ENCODE results near the gene EMP3.
"Not testable (repeated sequence)": the region's sequence is repeated elsewhere in the genome, so short reads cannot be mapped to it uniquely, and the experiment has no call there.

Gene EMP3

GRCh38 chr19:48325265-48325910, at the start of gene EMP3:
Gene EMP3, plus strand, starts transcription at chr19:48325552. Its CDS starts 1,293 bp downstream, at chr19:48326845.
- DNase-seq (ENCODE audit: low spot score): peak; percentile 78

- DNase-seq (ENCODE audit: low spot score): no peak
Measured at GRCh38 chr19:48279747-48280146, 45.6 kb upstream of the EMP3 start.

GRCh38 chr19:48283908-48284307, 41.4 kb upstream of the EMP3 start:
- peak; percentile 58 for DNase-seq (ENCODE audit: low spot score)

GRCh38 chr19:48284896-48285295, 40.5 kb upstream of the EMP3 start:
- no peak for DNase-seq (ENCODE audit: low spot score)

- DNase-seq (ENCODE audit: low spot score): no peak
Measured at GRCh38 chr19:48287748-48288147, 37.6 kb upstream of the EMP3 start.

- peak; percentile 81 for DNase-seq (ENCODE audit: low spot score)
Measured at GRCh38 chr19:48290401-48290770, 35.0 kb upstream of the EMP3 start.

- DNase-seq (ENCODE audit: low spot score): peak; percentile 83
Measured at GRCh38 chr19:48290771-48291488, 34.4 kb upstream of the EMP3 start.

GRCh38 chr19:48291489-48291815, 33.9 kb upstream of the EMP3 start:
- not testable (repeated sequence) for DNase-seq (ENCODE audit: low spot score)

GRCh38 chr19:48292798-48293197, 32.6 kb upstream of the EMP3 start:
- DNase-seq (ENCODE audit: low spot score): peak; percentile 89

GRCh38 chr19:48295458-48295857, 29.9 kb upstream of the EMP3 start:
- no peak for DNase-seq (ENCODE audit: low spot score)

- no peak for DNase-seq (ENCODE audit: low spot score)
Measured at GRCh38 chr19:48296963-48297734, 28.2 kb upstream of the EMP3 start.

GRCh38 chr19:48297975-48298374, 27.4 kb upstream of the EMP3 start:
- no peak for DNase-seq (ENCODE audit: low spot score)

GRCh38 chr19:48301886-48302599, 23.3 kb upstream of the EMP3 start:
- DNase-seq (ENCODE audit: low spot score): no peak

GRCh38 chr19:48302600-48302959, 22.8 kb upstream of the EMP3 start:
- no peak for DNase-seq (ENCODE audit: low spot score)

- DNase-seq (ENCODE audit: low spot score): no peak
Measured at GRCh38 chr19:48303367-48303766, 22.0 kb upstream of the EMP3 start.

GRCh38 chr19:48303866-48304265, 21.5 kb upstream of the EMP3 start:
- no peak for DNase-seq (ENCODE audit: low spot score)

- no peak for DNase-seq (ENCODE audit: low spot score)
Measured at GRCh38 chr19:48308631-48309586, 16.4 kb upstream of the EMP3 start.

GRCh38 chr19:48309731-48310130, 15.6 kb upstream of the EMP3 start:
- DNase-seq (ENCODE audit: low spot score): not testable (repeated sequence)

GRCh38 chr19:48310227-48310626, 15.1 kb upstream of the EMP3 start:
- DNase-seq (ENCODE audit: low spot score): no peak

GRCh38 chr19:48311384-48311783, 14.0 kb upstream of the EMP3 start:
- DNase-seq (ENCODE audit: low spot score): no peak

- no peak for DNase-seq (ENCODE audit: low spot score)
Measured at GRCh38 chr19:48315712-48316111, 9.6 kb upstream of the EMP3 start.

GRCh38 chr19:48317708-48317960, 7.7 kb upstream of the EMP3 start:
- DNase-seq (ENCODE audit: low spot score): not testable (repeated sequence)

All from RKO (cell line).